Peyer's patch (tissue), 4 donors: ENCODE data around the gene SSX1. TPM values are rescaled to one million over a fixed set of nuclear protein-coding genes. Genes with fewer than 3 reads are reported as not detected.
"Not testable (repeated sequence)": the region's sequence is repeated elsewhere in the genome, so short reads cannot be mapped to it uniquely, and the experiment has no call there.

Experiments
- DNase-seq, 3 donors: peaks; one replicate each; pipeline ENCODE4 v3.0.0-alpha.2; 2017 to 2019
- H3K27ac ChIP-seq, 4 donors: fragments of 200-600 bp; sonication (generic); one replicate each; pipeline ENCODE4 v1.5.1; 2016 to 2019
- H3K27me3 ChIP-seq, 2 donors: fragments of 200-600 bp; sonication (generic); one replicate each; pipeline ENCODE4 v1.5.1; 2019
- H3K36me3 ChIP-seq, 3 donors: fragments of 200-600 bp; sonication (generic); one replicate each; pipeline ENCODE4 v1.5.1; 2016 to 2019
- H3K4me1 ChIP-seq, 4 donors: fragments of 200-600 bp; sonication (generic); one replicate each; pipeline ENCODE4 v1.5.1; 2016 to 2019
- H3K4me3 ChIP-seq, 4 donors: fragments of 200-600 bp; sonication (generic); 1 replicate in 3 of 4; 2 replicates in 1 of 4; pipeline ENCODE4 v1.5.1; 2016 to 2019; ENCODE audit warnings: mild to moderate bottlenecking in 1 of 4
- H3K9me3 ChIP-seq, 4 donors: fragments of 200-600 bp; sonication (generic); one replicate each; pipeline ENCODE4 v1.5.1; 2016 to 2019; ENCODE audit warnings: mild to moderate bottlenecking in 1 of 4
- CTCF ChIP-seq, 6 experiments: fragments of 450-650 bp in 4 of 6; fragments of 200-600 bp in 2 of 6; sonication (generic) in 1 of 6; IDR thresholded peaks; one replicate each; pipeline ENCODE4 v1.5.1; 2017 to 2019; ENCODE audit warnings: antibody characterized with exemption in 6 of 6, mild to moderate bottlenecking in 3 of 6, moderate library complexity in 1 of 6
- POLR2A ChIP-seq, 2 donors: fragments of 450-650 bp; IDR thresholded peaks; one replicate each; pipeline ENCODE4 v1.5.1; 2017; ENCODE audit warnings: antibody characterized with exemption in 2 of 2, mild to moderate bottlenecking in 2 of 2, moderate library complexity in 2 of 2
- small RNA-seq, 2 donors: library from RNA; depleted of rRNA; stranded (forward); fragments of <200 nt; gene quantifications; one replicate each; pipeline ENCODE3, GENCODE V24; 2016
- total RNA-seq, 4 donors: library from RNA; depleted of rRNA; stranded (reverse); fragments of >200 nt; gene quantifications; one replicate each; pipeline ENCODE4 v1.1.0, GENCODE V29; 2016

The SSX1 gene
- total RNA-seq, result not detected

- not testable (repeated sequence) for H3K4me1 ChIP-seq, H3K27ac ChIP-seq, H3K9me3 ChIP-seq, H3K27me3 ChIP-seq, H3K36me3 ChIP-seq, DNase-seq, H3K4me3 ChIP-seq
Observed at GRCh38 chrX:48255062-48255796, at the start of gene SSX1. Gene SSX1 (plus strand): TSS chrX:48255392. CDS start chrX:48257242, 1,850 bp downstream.

- not testable (repeated sequence) for H3K27me3 ChIP-seq, H3K27ac ChIP-seq, H3K4me3 ChIP-seq, H3K36me3 ChIP-seq, H3K4me1 ChIP-seq, H3K9me3 ChIP-seq, DNase-seq
Observed at GRCh38 chrX:48214341-48214740, 40.9 kb upstream of the SSX1 start.

GRCh38 chrX:48224196-48224595, 31.0 kb upstream of the SSX1 start:
- not testable (repeated sequence) for H3K27me3 ChIP-seq, H3K4me3 ChIP-seq, H3K36me3 ChIP-seq, H3K4me1 ChIP-seq, H3K27ac ChIP-seq, DNase-seq, H3K9me3 ChIP-seq

GRCh38 chrX:48252945-48253344, 2.2 kb upstream of the SSX1 start:
- not testable (repeated sequence) for H3K27ac ChIP-seq, H3K36me3 ChIP-seq, H3K9me3 ChIP-seq, H3K27me3 ChIP-seq, H3K4me3 ChIP-seq, DNase-seq, H3K4me1 ChIP-seq

- not testable (repeated sequence) for DNase-seq, H3K4me3 ChIP-seq, H3K36me3 ChIP-seq, H3K27ac ChIP-seq, H3K9me3 ChIP-seq, H3K4me1 ChIP-seq, H3K27me3 ChIP-seq
Observed at GRCh38 chrX:48274365-48274764, 19.2 kb downstream of the SSX1 start.

GRCh38 chrX:48278958-48279357, 23.8 kb downstream of the SSX1 start:
- TF ChIP-seq POLR2A (IDR thresholded peaks at IDR 0.05), result no peak
- TF ChIP-seq CTCF (IDR thresholded peaks at IDR 0.05), result no peak
- Histone ChIP-seq H3K4me1 (no peaks in the 10 kb centered on the region), H3K36me3 (no peaks in the 10 kb centered on the region), H3K27ac (no peak overlapping the region), H3K27me3 (no peaks in the 10 kb centered on the region), H3K4me3 (no peak overlapping the region), H3K9me3 (no peaks in the 10 kb centered on the region)
- DNase-seq, result no peak

GRCh38 chrX:48280729-48281128, 25.5 kb downstream of the SSX1 start:
- H3K27ac ChIP-seq, H3K4me1 ChIP-seq, H3K36me3 ChIP-seq, H3K4me3 ChIP-seq, H3K27me3 ChIP-seq, H3K9me3 ChIP-seq, DNase-seq: not testable (repeated sequence)

GRCh38 chrX:48306175-48306574, 51.0 kb downstream of the SSX1 start:
- Histone ChIP-seq H3K4me3 (no peak overlapping the region), H3K36me3 (no peaks in the 10 kb centered on the region), H3K9me3 (no peaks in the 10 kb centered on the region), H3K27me3 (no peaks in the 10 kb centered on the region), H3K27ac (no peak overlapping the region), H3K4me1 (no peaks in the 10 kb centered on the region)
- TF ChIP-seq CTCF (IDR thresholded peaks at IDR 0.05) (no peak), POLR2A (IDR thresholded peaks at IDR 0.05) (no peak)
- DNase-seq, result no peak

GRCh38 chrX:48313996-48314395, 58.8 kb downstream of the SSX1 start:
- H3K27ac ChIP-seq, H3K9me3 ChIP-seq, H3K4me3 ChIP-seq, DNase-seq, H3K27me3 ChIP-seq, H3K36me3 ChIP-seq, H3K4me1 ChIP-seq: not testable (repeated sequence)

Small RNA genes within 50 kb of the gene (small RNA-seq; reads per million reads assigned to genes)
- 0 reads per million in 2 donors for gene AC245047.3
- gene AC245047.4, result 0 reads per million in 2 donors
- gene RNA5SP503, result 0 reads per million in 2 donors

Other genes starting within 250 kb of the SSX1 start
- gene SPACA5, start 248.4 kb upstream of the SSX1 start, total RNA-seq, result not detected
- gene ZNF630, start 183.8 kb upstream of the SSX1 start, total RNA-seq, result 10 to 100 TPM in 1 of 4 donors, 1 to 10 TPM in 3; 2.3 to 20.6 (median 7.1) TPM
- gene SPACA5B, start 124.8 kb upstream of the SSX1 start, total RNA-seq, result not detected
- not detected for gene SSX5, start 58.6 kb upstream of the SSX1 start, total RNA-seq
- not detected for gene SSX3, start 101.3 kb downstream of the SSX1 start, total RNA-seq
- gene SSX4, start 128.1 kb downstream of the SSX1 start, total RNA-seq, result not detected
- gene SSX4B, start 156.6 kb downstream of the SSX1 start, total RNA-seq, result not detected
- gene SLC38A5, start 214.9 kb downstream of the SSX1 start, total RNA-seq, result 10 to 100 TPM in 3 of 4 donors, 1 to 10 TPM in 1; 9.1 to 26.4 (median 10.9) TPM
- gene FTSJ1, start 220.8 kb downstream of the SSX1 start, total RNA-seq, result 10 to 100 TPM; 12.5 to 67.7 (median 26.4) TPM